ENCODE data around the gene ELAVL3. TPM values are rescaled to one million over a fixed set of nuclear protein-coding genes. Genes with fewer than 3 reads are reported as not detected.
"Not testable (repeated sequence)": the region's sequence is repeated elsewhere in the genome, so short reads cannot be mapped to it uniquely, and the experiment has no call there.

Gene ELAVL3
- total RNA-seq, 2 experiments from 2014 or later, result not detected

DNA sequence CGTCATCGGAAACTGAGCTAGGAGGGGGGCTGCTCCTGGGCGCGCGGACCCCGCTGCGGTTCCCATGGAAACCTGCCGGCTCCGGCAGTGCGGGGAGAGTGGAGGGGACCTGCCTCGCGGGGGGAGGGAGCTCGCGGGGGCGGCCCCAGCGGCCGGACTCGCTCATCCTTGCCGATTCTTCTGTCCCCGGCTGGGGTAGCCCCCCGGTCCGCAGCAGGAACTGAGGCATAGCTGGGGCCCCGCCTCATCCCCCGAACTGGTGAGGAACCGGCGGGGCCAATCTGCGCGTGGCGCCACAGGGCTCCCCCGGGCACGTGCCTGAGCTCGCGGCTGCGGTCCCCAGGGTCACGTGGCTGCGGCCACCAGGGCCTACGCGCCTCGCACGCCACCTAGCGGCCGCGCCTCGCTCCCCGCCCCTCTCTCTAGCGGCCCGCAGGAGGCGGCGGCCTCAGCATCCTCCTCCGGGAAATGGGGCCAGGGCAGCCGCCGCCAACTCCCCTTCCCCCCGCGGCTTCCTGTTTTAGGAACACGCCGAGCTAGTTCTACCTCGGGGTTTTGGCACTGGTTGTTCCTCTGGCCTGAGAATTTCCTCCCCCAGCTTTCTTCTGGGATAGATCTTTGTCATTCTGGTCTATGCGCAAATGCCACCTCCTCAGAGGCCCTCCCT, 1.7 kb upstream of the ELAVL3 start:
- ChIA-PET CTCF (interaction anchor here (0.6 to 2.9 kb wide), 40 partner anchors 10 to 1563 kb away, joined by 3 to 45 read pairs (median 4); partner anchors contain the start of genes ECSIT, ELOF1, EPOR and ODAD3), POLR2A (interaction anchor here (0.9 to 2.7 kb wide), 16 partner anchors 11 to 327 kb away, joined by 3 to 25 read pairs (median 4); partner anchors contain the start of genes ELOF1, SPC24, SWSAP1 and ZNF653)
- Mint-ChIP-seq H3K9me3 (no peaks in the 10 kb centered on the region), H3K4me3 (peak overlapping the region; percentile 64), H3K27me3 (peaks cover 29% of the 10 kb centered on the region), H3K4me1 (peaks cover 30% of the 10 kb centered on the region), H3K27ac (peak overlapping the region; percentile 47), H3K36me3 (ENCODE audit: low read depth) (peaks cover 9% of the 10 kb centered on the region)
- DNase-seq, result peak; percentile 90

DNA sequence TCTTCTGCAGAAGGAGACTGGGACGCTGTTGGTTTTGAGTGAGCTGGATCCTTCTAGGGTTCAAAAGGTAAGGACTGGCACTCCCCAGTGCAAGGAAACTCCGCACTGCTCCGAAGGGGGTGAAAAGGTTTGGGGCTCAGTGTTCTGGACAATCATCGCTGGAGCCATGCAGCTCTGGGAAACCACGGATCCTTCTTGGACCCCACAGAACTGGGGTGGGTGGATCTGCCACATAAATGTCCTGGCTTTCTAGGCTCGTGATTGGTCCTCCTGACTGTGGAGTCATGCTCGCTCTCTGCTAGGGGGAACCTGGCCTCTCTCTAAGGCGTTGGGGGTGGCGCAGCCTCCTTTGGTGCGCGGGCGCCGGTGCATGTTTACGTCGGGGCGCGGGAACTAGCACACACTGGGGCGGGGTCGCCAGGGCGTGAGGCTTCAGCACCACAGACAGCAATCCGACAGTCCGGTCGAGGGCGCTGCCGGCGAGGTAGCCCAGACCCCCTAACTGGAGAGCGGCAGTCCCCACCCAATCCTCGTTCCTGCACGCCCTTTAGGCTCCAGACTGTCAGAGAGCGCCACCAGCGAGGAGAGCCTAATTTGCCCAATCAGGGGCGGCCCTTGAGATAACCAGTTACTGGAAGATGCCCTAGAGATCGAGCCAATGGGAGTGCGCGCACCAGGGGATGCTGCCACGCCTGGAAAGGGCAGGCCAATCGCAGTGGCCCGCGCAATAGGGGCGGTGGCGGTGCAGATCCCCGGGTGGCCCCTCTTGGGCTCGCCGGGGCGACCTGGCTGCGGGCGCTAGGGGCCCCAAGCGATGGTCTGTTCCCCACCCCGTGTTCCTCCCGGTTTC, 913 bp upstream of the ELAVL3 start:
- Mint-ChIP-seq H3K4me1 (peaks cover 30% of the 10 kb centered on the region), H3K4me3 (peak overlapping the region; percentile 64), H3K27ac (peak overlapping the region; percentile 47), H3K27me3 (peaks cover 35% of the 10 kb centered on the region), H3K9me3 (no peaks in the 10 kb centered on the region), H3K36me3 (ENCODE audit: low read depth) (peaks cover 9% of the 10 kb centered on the region)
- ChIA-PET CTCF (interaction anchor here (0.8 to 2.9 kb wide), 30 partner anchors 11 to 356 kb away, joined by 3 to 45 read pairs (median 4); partner anchors contain the start of genes ECSIT, EPOR, ODAD3 and PRKCSH), POLR2A (interaction anchor here (1.1 to 2.7 kb wide), 9 partner anchors 19 to 327 kb away, joined by 3 to 25 read pairs (median 4); partner anchors contain the start of genes SWSAP1 and ZNF653)
- DNase-seq, result peak; percentile 77

DNA sequence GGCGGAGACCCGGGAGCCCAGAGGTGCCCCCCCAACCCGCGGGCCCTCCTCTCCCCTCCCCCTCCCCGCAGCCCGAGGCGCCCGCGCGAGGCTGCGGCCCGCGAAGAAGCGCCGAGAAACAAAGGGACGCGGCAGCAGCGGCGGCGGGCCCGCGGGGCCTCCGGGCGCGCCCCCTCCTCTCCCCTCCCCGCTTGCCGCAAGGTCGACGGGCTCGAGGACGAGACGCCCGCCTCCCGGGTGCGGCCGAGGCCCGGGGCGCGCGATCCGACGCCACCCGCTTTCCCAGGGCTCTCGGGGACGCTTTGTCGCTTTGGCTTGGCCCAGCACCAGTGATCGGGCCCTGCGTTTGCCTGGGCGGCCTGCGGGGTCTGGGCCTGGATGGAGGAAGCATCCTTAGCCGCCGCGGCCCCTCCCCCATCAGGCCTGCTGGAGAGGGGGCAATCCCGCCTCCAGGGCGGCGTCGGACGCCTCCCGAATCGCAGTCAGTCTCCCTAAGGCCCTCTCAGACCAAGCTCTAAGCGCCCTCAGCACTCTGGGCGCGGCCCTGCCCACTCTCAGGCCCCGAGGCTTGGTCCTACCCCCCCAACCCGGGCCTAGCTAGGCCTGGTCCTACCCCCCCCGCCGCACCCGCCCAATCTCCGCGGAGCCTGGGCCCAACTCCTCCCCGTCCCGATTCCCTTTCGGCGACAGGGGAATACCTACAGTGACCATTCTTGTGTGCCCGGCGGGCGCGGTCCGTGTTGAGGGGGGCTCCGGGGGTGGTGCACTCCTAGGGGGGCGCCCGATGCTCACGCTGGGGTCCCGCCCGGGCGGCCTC, 740 bp downstream of the ELAVL3 start:
- ChIA-PET CTCF (no interaction called here), POLR2A (interaction anchor here (1.4 kb wide), 1 partner anchor 325 kb away, joined by 3 read pairs; no protein-coding TSS in a partner anchor)
- Mint-ChIP-seq H3K27me3 (peaks cover 38% of the 10 kb centered on the region), H3K27ac (no peak overlapping the region), H3K4me3 (no peak overlapping the region), H3K4me1 (peaks cover 29% of the 10 kb centered on the region), H3K36me3 (ENCODE audit: low read depth) (peaks cover 9% of the 10 kb centered on the region), H3K9me3 (no peaks in the 10 kb centered on the region)
- no peak for DNase-seq

DNA sequence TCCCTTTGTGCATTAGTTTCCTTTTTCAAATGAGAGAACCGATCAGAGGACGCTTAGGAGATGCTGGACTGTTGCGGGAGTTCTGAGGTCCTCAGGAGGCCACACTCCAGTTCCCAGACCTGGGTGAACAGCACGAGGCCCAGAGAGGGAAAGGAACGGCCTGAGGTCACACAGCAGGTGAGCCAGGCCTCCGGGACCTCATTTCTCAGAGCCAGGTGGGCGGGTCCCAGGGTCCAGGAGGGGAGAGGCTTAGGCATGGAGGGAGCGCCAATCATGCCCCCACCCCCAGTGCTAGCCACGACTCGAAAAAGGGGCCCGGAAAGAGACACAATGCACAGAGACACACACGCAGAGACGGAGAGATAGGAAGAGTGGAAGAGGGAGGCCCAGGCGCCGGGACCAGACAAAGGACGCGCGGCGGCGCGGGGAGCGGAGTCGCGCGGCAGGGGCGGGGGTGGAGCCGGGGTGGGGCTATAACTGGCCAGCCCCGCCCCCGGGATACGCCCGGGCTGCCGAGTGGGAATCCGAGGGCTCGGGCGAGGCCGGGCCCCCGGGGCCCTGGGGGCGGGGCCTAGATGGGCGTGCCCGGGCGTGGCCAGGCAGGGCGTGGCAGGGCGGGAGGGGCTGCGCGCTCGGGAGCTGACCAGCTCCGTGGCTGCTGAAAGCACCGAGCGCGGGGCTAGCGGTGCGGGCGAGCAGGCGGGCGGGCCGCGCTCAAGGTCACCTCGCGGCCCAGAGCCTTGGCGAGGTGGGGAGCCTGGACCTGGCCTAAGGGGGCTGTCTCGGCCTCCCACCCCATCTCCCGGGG, 1.6 kb downstream of the ELAVL3 start:
- Mint-ChIP-seq H3K4me1 (peaks cover 28% of the 10 kb centered on the region), H3K36me3 (ENCODE audit: low read depth) (peaks cover 9% of the 10 kb centered on the region), H3K4me3 (no peak overlapping the region), H3K9me3 (no peaks in the 10 kb centered on the region), H3K27ac (no peak overlapping the region), H3K27me3 (peaks cover 38% of the 10 kb centered on the region)
- ChIA-PET CTCF (no interaction called here), POLR2A (no interaction called here)
- peak; percentile 45 for DNase-seq

DNA sequence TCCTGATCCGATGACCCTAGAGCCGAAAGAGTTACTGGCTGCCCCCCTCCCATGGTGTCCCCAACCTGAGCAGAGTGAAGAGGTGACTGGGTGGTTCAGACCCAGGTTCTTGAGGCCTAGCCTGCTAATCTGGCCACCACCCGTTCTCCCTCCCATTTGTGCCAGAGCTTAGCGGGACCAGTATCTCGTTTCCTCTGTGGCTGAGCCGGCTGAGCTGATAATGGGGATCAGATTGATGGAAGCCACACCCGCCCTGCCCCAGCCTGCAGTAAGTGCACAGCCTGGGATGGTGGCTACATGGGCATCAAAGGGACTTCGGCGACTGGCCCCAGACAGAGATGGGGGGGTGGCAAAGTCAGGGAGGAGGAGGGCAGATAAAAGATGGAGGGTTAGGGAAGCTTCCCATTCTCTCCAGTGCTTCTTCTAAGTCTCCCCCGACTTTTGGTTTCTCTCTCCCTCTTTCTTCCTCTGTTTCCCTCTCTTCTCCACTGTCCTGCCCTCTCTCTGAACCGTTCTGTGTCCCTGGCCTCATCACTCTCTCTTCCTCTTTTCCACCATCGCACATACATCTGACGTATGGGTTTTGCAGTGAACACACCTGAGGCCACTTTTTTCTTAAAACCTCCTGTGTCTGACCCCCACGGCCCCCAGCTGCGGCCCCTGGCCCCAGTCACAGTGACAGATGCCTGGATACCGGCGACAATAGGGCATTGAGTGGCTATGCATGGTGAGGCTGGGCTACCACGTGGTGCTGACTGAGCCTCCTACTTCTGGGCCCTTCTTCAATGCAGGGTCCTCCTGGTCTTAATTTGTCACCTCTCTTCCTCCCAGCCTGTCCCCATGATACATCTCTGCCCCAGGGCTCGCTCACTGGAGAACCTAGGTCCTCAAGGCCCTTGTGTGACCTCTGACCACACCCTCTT, 2.4 kb downstream of the ELAVL3 start:
- Mint-ChIP-seq H3K27ac (no peak overlapping the region), H3K36me3 (ENCODE audit: low read depth) (peaks cover 5% of the 10 kb centered on the region), H3K4me3 (no peak overlapping the region), H3K4me1 (peaks cover 25% of the 10 kb centered on the region), H3K9me3 (no peaks in the 10 kb centered on the region), H3K27me3 (peaks cover 40% of the 10 kb centered on the region)
- CTCF ChIA-PET, result no interaction called here
- no peak for DNase-seq
- POLR2A ChIA-PET, result no interaction called here

DNA sequence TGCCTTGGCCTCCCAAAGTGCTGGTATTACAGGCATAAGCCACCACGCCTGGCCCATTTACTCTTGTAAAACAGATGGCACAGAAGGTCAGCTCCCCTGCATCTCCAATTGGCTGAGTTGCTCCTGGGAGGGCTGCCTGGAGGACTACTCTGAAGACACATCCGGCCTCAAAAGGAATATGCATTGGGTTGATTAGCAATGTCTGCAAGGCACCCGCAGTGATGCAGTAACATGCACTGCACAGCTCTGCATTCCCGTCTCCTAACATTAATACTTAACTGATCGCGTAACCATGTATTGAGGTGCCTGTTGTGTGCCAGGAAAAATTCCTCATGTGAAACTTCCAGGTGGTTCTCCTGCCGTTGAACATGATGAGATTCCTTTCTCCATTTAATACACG, 5.0 kb downstream of the ELAVL3 start:
- ChIA-PET POLR2A (no interaction called here), CTCF (no interaction called here)
- Mint-ChIP-seq H3K4me3 (no peak overlapping the region), H3K36me3 (ENCODE audit: low read depth) (peaks cover 2% of the 10 kb centered on the region), H3K27me3 (peaks cover 35% of the 10 kb centered on the region), H3K9me3 (no peaks in the 10 kb centered on the region), H3K4me1 (peaks cover 5% of the 10 kb centered on the region), H3K27ac (no peak overlapping the region)
- DNase-seq, result no peak

DNA sequence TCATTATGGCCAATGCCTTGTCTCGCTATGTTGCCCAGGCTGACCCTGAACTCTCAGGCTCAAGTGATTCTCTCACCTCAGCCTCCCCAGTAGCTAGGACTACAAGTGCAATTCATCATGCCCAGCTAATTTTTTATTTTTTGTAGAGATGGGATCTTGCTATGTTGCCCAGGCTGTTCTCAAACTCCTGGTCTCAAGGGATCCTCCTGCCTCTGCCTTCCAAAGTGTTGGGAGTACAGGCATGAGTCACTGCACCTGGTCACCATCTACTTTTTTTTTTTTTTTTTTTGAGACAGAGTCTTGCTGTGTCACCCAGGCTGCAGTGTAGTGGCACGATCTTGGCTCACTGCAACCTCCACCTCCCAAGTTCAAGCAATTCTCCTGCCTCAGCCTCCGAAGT, 5.5 kb downstream of the ELAVL3 start:
- POLR2A ChIA-PET, CTCF ChIA-PET: not testable (repeated sequence)

DNA sequence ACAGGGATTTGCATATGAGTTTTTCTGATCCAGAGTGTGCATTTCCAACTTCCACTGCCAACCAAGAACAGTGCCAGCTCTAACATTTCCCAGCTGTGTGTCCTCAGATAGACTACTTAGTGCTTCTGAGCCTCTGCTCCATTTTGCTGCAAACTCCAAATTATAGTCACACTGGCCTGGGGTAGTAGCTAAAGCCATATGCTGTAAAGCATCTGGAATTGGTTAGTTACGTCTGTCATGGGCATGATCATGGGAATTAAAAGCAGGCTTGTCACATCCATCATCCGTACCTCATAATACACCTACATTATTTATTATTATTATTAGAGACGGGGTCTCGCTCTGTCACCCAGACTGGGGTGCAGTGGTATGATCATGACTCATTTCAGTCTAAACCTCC, 7.1 kb downstream of the ELAVL3 start:
- POLR2A ChIA-PET, result interaction anchor here (1.1 kb wide), 1 partner anchor 39 kb away, joined by 3 read pairs; the partner anchor contains the start of genes ODAD3 and PRKCSH
- H3K27ac Mint-ChIP-seq, result no peak overlapping the region
- no peaks in the 10 kb centered on the region for H3K9me3 Mint-ChIP-seq
- CTCF ChIA-PET, result interaction anchor here (0.6 to 1.0 kb wide), 2 partner anchors 18 to 21 kb away, joined by 3 read pairs; no protein-coding TSS in a partner anchor
- no peak for DNase-seq
- no peaks in the 10 kb centered on the region for H3K36me3 Mint-ChIP-seq (ENCODE audit: low read depth)
- H3K4me3 Mint-ChIP-seq, result no peak overlapping the region
- peaks cover 30% of the 10 kb centered on the region for H3K27me3 Mint-ChIP-seq
- no peaks in the 10 kb centered on the region for H3K4me1 Mint-ChIP-seq

More for the DNA sequence above, 5.5 kb downstream of the ELAVL3 start:
- not testable (repeated sequence) for H3K4me3 Mint-ChIP-seq; H3K9me3 Mint-ChIP-seq; DNase-seq; H3K4me1 Mint-ChIP-seq; H3K27ac Mint-ChIP-seq; H3K36me3 Mint-ChIP-seq (ENCODE audit: low read depth)
- H3K27me3 Mint-ChIP-seq, result peaks cover 35% of the 10 kb centered on the region

DNA sequence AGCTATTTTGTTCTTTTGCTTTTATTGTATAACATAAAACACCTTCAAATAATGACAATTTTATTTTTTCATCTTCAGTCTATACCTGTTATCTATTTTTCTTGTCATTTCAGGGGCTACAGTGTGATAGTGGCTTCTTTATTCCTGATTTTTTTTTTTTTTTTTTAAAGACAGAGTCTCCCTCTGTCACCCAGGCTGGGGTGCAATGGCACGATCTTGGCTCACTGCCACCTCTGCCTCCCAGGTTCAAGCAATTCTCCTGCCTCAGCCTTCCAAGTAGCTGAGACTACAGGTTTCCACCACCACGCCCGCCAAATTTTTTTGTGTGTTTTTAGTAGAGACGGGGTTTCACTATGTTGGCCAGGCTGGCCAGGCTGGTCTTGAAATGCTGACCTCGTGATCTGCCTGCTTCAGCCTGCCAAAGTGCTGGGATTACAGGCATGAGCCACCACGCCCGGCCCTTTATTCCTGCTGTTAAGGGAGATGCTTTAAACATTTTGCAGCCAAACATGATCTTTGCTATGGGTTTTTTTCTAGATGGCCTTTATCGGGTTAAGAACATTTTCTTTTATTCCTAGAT, 12.5 kb downstream of the ELAVL3 start:
- POLR2A ChIA-PET; H3K4me1 Mint-ChIP-seq; H3K36me3 Mint-ChIP-seq (ENCODE audit: low read depth); H3K27ac Mint-ChIP-seq; H3K27me3 Mint-ChIP-seq; DNase-seq; H3K4me3 Mint-ChIP-seq; H3K9me3 Mint-ChIP-seq: not testable (repeated sequence)
- CTCF ChIA-PET, result interaction anchor here (1.2 kb wide), 1 partner anchor 9 kb away, joined by 4 read pairs; no protein-coding TSS in a partner anchor

DNA sequence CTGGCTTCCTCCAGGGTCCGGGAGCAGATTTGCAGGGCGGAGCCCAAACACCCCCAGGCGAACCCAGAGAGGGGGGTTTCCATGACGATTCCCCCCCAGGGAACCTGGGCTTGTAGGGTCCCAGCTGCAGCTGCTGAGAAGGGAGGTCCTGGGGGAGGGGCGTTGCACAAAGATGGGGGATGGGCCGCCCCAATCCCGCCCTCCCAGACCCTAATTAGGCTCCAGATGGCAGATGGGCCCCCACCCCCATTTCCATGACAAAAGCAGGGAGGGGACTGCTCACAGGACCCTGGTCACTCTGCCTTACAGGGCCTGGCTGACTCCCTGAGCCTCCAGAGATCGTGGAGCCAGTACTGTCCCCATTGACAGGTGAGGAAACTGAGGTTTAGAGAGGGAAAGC, 15.2 kb downstream of the ELAVL3 start:
- no peaks in the 10 kb centered on the region for H3K9me3 Mint-ChIP-seq
- no peaks in the 10 kb centered on the region for H3K27me3 Mint-ChIP-seq
- no peaks in the 10 kb centered on the region for H3K4me1 Mint-ChIP-seq
- H3K4me3 Mint-ChIP-seq, result no peak overlapping the region
- POLR2A ChIA-PET, result no interaction called here
- no peaks in the 10 kb centered on the region for H3K36me3 Mint-ChIP-seq (ENCODE audit: low read depth)
- CTCF ChIA-PET, result no interaction called here
- DNase-seq, result no peak
- no peak overlapping the region for H3K27ac Mint-ChIP-seq
